ENCODE measurements around the gene C16orf78. TPM values are rescaled to one million over a fixed set of nuclear protein-coding genes. Genes with fewer than 3 reads are reported as not detected.

The C16orf78 gene
- polyA plus RNA-seq, 4 donors: not detected

GRCh38 chr16:49345829-49346228 lies 27.8 kb upstream of the C16orf78 start:
- Histone ChIP-seq H3K9me3 (ENCODE audit: control insufficient read depth in 2 of 2, insufficient read depth in 1 of 2, low read depth in 1 of 2, low read length in 1 of 2) (no peaks in the 10 kb centered on the region), H3K4me1 (ENCODE audit: control insufficient read depth in 3 of 3, insufficient read depth in 2 of 3, low read depth in 1 of 3, low read length in 2 of 3) (no peaks in the 10 kb centered on the region), H3K4me3 (ENCODE audit: low read depth in 1 of 3, low read length in 3 of 3) (no peak overlapping the region), H3K27ac (ENCODE audit: low read depth in 1 of 3, low read length in 2 of 3) (no peak overlapping the region), H3K27me3 (ENCODE audit: control insufficient read depth in 3 of 3, insufficient read depth in 3 of 3, low read length in 3 of 3) (peaks cover 0 to 5% (median 3%) of the 10 kb centered on the region in 3 donors), H3K36me3 (ENCODE audit: control insufficient read depth in 3 of 3, insufficient read depth in 2 of 3, low read depth in 1 of 3, low read length in 3 of 3) (no peaks in the 10 kb centered on the region)
- DNase-seq (no peak), FAIRE-seq (no peak)
- 28 to 32% (median 32%) methylated on average over 4 of the region's 4 CpGs for WGBS, 3 donors

GRCh38 chr16:49346459-49346858 lies 27.1 kb upstream of the C16orf78 start:
- Histone ChIP-seq H3K4me1 (ENCODE audit: control insufficient read depth in 3 of 3, insufficient read depth in 2 of 3, low read depth in 1 of 3, low read length in 2 of 3) (no peaks in the 10 kb centered on the region), H3K27ac (ENCODE audit: low read depth in 1 of 3, low read length in 2 of 3) (no peak overlapping the region), H3K27me3 (ENCODE audit: control insufficient read depth in 3 of 3, insufficient read depth in 3 of 3, low read length in 3 of 3) (peaks cover 0 to 6% (median 6%) of the 10 kb centered on the region in 3 donors), H3K36me3 (ENCODE audit: control insufficient read depth in 3 of 3, insufficient read depth in 2 of 3, low read depth in 1 of 3, low read length in 3 of 3) (no peaks in the 10 kb centered on the region), H3K9me3 (ENCODE audit: control insufficient read depth in 2 of 2, insufficient read depth in 1 of 2, low read depth in 1 of 2, low read length in 1 of 2) (no peaks in the 10 kb centered on the region), H3K4me3 (ENCODE audit: low read depth in 1 of 3, low read length in 3 of 3) (no peak overlapping the region)
- DNase-seq (no peak), FAIRE-seq (no peak)
- 67 to 77% (median 68%) methylated on average over 2 of the region's 2 CpGs for whole genome bisulfite sequencing, 3 donors

GRCh38 chr16:49347476-49347875 lies 26.1 kb upstream of the C16orf78 start:
- FAIRE-seq (no peak), DNase-seq (no peak)
- 27 to 59% (median 41%) methylated on average over 2 of the region's 2 CpGs for WGBS, 3 donors
- H3K4me3 ChIP-seq (ENCODE audit: low read depth in 1 of 3, low read length in 3 of 3): no peak overlapping the region
- no peaks in the 10 kb centered on the region for H3K4me1 ChIP-seq (ENCODE audit: control insufficient read depth in 3 of 3, insufficient read depth in 2 of 3, low read depth in 1 of 3, low read length in 2 of 3)
- H3K27me3 ChIP-seq (ENCODE audit: control insufficient read depth in 3 of 3, insufficient read depth in 3 of 3, low read length in 3 of 3): peaks cover 0 to 6% (median 6%) of the 10 kb centered on the region in 3 donors
- H3K9me3 ChIP-seq (ENCODE audit: control insufficient read depth in 2 of 2, insufficient read depth in 1 of 2, low read depth in 1 of 2, low read length in 1 of 2): no peaks in the 10 kb centered on the region
- H3K36me3 ChIP-seq (ENCODE audit: control insufficient read depth in 3 of 3, insufficient read depth in 2 of 3, low read depth in 1 of 3, low read length in 3 of 3): no peaks in the 10 kb centered on the region
- no peak overlapping the region for H3K27ac ChIP-seq (ENCODE audit: low read depth in 1 of 3, low read length in 2 of 3)

- DNase-seq (no peak), FAIRE-seq (no peak)
- Histone ChIP-seq H3K27ac (ENCODE audit: low read depth in 1 of 3, low read length in 2 of 3) (no peak overlapping the region), H3K4me1 (ENCODE audit: control insufficient read depth in 3 of 3, insufficient read depth in 2 of 3, low read depth in 1 of 3, low read length in 2 of 3) (no peaks in the 10 kb centered on the region), H3K36me3 (ENCODE audit: control insufficient read depth in 3 of 3, insufficient read depth in 2 of 3, low read depth in 1 of 3, low read length in 3 of 3) (no peaks in the 10 kb centered on the region), H3K9me3 (ENCODE audit: control insufficient read depth in 2 of 2, insufficient read depth in 1 of 2, low read depth in 1 of 2, low read length in 1 of 2) (no peaks in the 10 kb centered on the region), H3K4me3 (ENCODE audit: low read depth in 1 of 3, low read length in 3 of 3) (no peak overlapping the region), H3K27me3 (ENCODE audit: control insufficient read depth in 3 of 3, insufficient read depth in 3 of 3, low read length in 3 of 3) (peaks cover 0 to 6% (median 6%) of the 10 kb centered on the region in 3 donors)
- 39 to 47% (median 43%) methylated on average over 14 of the region's 14 CpGs for WGBS, 3 donors
Measured at GRCh38 chr16:49348408-49349176, 25.0 kb upstream of the C16orf78 start.

- 66 to 70% (median 70%) methylated on average over 20 of the region's 20 CpGs for WGBS, 3 donors
- H3K27ac ChIP-seq (ENCODE audit: low read depth in 1 of 3, low read length in 2 of 3): no peak overlapping the region
Measured at GRCh38 chr16:49349446-49350168, 24.0 kb upstream of the C16orf78 start.

GRCh38 chr16:49350265-49351095 lies 23.1 kb upstream of the C16orf78 start:
- 36 to 38% (median 37%) methylated on average over 25 of the region's 25 CpGs for WGBS, 3 donors

More at GRCh38 chr16:49349446-49350168, 24.0 kb upstream of the C16orf78 start:
- peaks cover 0 to 6% (median 6%) of the 10 kb centered on the region in 3 donors for H3K27me3 ChIP-seq (ENCODE audit: control insufficient read depth in 3 of 3, insufficient read depth in 3 of 3, low read length in 3 of 3)
- no peak overlapping the region for H3K4me3 ChIP-seq (ENCODE audit: low read depth in 1 of 3, low read length in 3 of 3)
- no peaks in the 10 kb centered on the region for H3K9me3 ChIP-seq (ENCODE audit: control insufficient read depth in 2 of 2, insufficient read depth in 1 of 2, low read depth in 1 of 2, low read length in 1 of 2)
- DNase-seq: no peak
- FAIRE-seq: no peak
- H3K4me1 ChIP-seq (ENCODE audit: control insufficient read depth in 3 of 3, insufficient read depth in 2 of 3, low read depth in 1 of 3, low read length in 2 of 3): no peaks in the 10 kb centered on the region
- no peaks in the 10 kb centered on the region for H3K36me3 ChIP-seq (ENCODE audit: control insufficient read depth in 3 of 3, insufficient read depth in 2 of 3, low read depth in 1 of 3, low read length in 3 of 3)

GRCh38 chr16:49351096-49351487 lies 22.5 kb upstream of the C16orf78 start:
- no peak for FAIRE-seq
- Histone ChIP-seq H3K4me1 (ENCODE audit: control insufficient read depth in 3 of 3, insufficient read depth in 2 of 3, low read depth in 1 of 3, low read length in 2 of 3) (no peaks in the 10 kb centered on the region), H3K9me3 (ENCODE audit: control insufficient read depth in 2 of 2, insufficient read depth in 1 of 2, low read depth in 1 of 2, low read length in 1 of 2) (no peaks in the 10 kb centered on the region), H3K4me3 (ENCODE audit: low read depth in 1 of 3, low read length in 3 of 3) (no peak overlapping the region), H3K36me3 (ENCODE audit: control insufficient read depth in 3 of 3, insufficient read depth in 2 of 3, low read depth in 1 of 3, low read length in 3 of 3) (no peaks in the 10 kb centered on the region), H3K27ac (ENCODE audit: low read depth in 1 of 3, low read length in 2 of 3) (no peak overlapping the region), H3K27me3 (ENCODE audit: control insufficient read depth in 3 of 3, insufficient read depth in 3 of 3, low read length in 3 of 3) (peaks cover 0 to 6% (median 6%) of the 10 kb centered on the region in 3 donors)
- 14 to 18% (median 18%) methylated on average over 7 of the region's 7 CpGs for WGBS, 3 donors
- DNase-seq: no peak

More at GRCh38 chr16:49350265-49351095, 23.1 kb upstream of the C16orf78 start:
- Histone ChIP-seq H3K4me1 (ENCODE audit: control insufficient read depth in 3 of 3, insufficient read depth in 2 of 3, low read depth in 1 of 3, low read length in 2 of 3) (no peaks in the 10 kb centered on the region), H3K27ac (ENCODE audit: low read depth in 1 of 3, low read length in 2 of 3) (no peak overlapping the region), H3K4me3 (ENCODE audit: low read depth in 1 of 3, low read length in 3 of 3) (no peak overlapping the region), H3K27me3 (ENCODE audit: control insufficient read depth in 3 of 3, insufficient read depth in 3 of 3, low read length in 3 of 3) (peaks cover 0 to 6% (median 6%) of the 10 kb centered on the region in 3 donors), H3K36me3 (ENCODE audit: control insufficient read depth in 3 of 3, insufficient read depth in 2 of 3, low read depth in 1 of 3, low read length in 3 of 3) (no peaks in the 10 kb centered on the region), H3K9me3 (ENCODE audit: control insufficient read depth in 2 of 2, insufficient read depth in 1 of 2, low read depth in 1 of 2, low read length in 1 of 2) (no peaks in the 10 kb centered on the region)
- DNase-seq (peak; percentile 56 to 63), FAIRE-seq (no peak)

- WGBS, 3 donors: 52 to 67% (median 63%) methylated on average over 4 of the region's 4 CpGs
- peaks cover 0 to 6% (median 6%) of the 10 kb centered on the region in 3 donors for H3K27me3 ChIP-seq (ENCODE audit: control insufficient read depth in 3 of 3, insufficient read depth in 3 of 3, low read length in 3 of 3)
Measured at GRCh38 chr16:49352892-49353291, 20.7 kb upstream of the C16orf78 start.

More at GRCh38 chr16:49352892-49353291, 20.7 kb upstream of the C16orf78 start:
- H3K27ac ChIP-seq (ENCODE audit: low read depth in 1 of 3, low read length in 2 of 3): no peak overlapping the region
- peaks cover 0 to 2% (median 0%) of the 10 kb centered on the region in 3 donors for H3K4me1 ChIP-seq (ENCODE audit: control insufficient read depth in 3 of 3, insufficient read depth in 2 of 3, low read depth in 1 of 3, low read length in 2 of 3)
- H3K4me3 ChIP-seq (ENCODE audit: low read depth in 1 of 3, low read length in 3 of 3): no peak overlapping the region
- no peak for FAIRE-seq
- H3K36me3 ChIP-seq (ENCODE audit: control insufficient read depth in 3 of 3, insufficient read depth in 2 of 3, low read depth in 1 of 3, low read length in 3 of 3): no peaks in the 10 kb centered on the region
- DNase-seq: no peak
- H3K9me3 ChIP-seq (ENCODE audit: control insufficient read depth in 2 of 2, insufficient read depth in 1 of 2, low read depth in 1 of 2, low read length in 1 of 2): no peaks in the 10 kb centered on the region
